Stimulated activated CD4-positive, alpha-beta T cell treated with anti-CD3 and anti-CD28 coated beads, Interleukin-4, amount 100 ng/mL, for 1 hour (primary cell): ENCODE data around the gene GGCT.
"Not testable (repeated sequence)": the region's sequence is repeated elsewhere in the genome, so short reads cannot be mapped to it uniquely, and the experiment has no call there.

Experiments used
- DNase-seq: peaks from one replicate; pipeline ENCODE4 v3.0.0-alpha.2; 2020

The GGCT gene

DNA sequence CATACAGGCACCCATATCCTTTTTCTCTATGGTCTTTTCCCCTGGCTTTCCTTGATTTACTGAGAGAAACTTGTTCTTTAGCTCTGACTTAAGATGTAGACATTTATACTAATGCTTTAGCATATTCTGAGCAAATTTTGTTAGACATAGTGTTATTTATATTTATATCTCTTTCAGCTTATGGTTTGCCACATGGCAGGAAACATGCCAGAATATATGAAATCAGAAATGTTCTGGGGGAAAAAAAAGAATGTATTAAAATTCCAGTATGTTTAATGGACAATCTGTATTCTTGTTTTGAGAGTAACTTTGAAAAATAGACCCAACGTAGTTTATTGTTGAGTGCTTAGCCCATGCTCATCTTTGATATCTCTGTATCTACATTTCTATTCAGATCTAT is 10.1 kb upstream of the GGCT start:
- no peak for DNase-seq

DNA sequence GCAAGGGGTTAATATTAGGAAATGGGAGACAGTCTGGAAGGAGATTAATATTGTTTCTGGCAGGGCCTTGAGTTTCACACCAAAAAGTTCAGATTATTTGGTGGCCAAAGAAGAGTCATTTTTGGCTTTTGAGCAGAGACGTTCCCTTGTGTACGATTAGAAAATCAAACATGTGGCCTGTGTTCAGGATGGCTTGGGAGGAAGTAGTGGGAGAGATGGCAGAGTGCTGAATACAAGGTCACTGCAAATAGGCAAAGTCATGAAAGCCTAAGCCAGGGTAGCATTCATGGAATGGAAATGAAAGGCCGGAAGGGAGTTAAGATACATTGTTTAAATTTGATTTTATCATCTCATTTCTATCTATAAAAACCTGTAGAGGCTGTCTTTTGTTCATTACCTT is 9.5 kb upstream of the GGCT start:
- DNase-seq, result no peak

DNA sequence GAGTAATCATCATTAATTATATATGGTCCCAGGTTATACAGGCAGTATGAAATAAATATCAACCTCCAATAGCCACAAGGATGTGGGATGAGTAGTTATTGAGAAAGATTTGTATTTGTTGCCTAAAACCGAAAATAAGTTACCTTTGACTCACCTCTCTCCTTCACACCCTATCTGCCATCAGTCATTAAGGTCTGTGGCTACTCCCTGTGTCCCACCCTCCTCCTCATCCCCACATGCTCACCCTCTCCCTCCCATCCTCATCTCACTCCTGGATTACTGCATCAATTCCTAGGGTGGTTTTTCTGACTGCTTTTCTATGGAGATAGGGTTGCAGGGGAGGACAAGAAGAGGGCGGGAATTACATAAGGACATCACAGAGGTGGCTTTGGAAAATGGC is 9.1 kb upstream of the GGCT start:
- DNase-seq, result no peak

DNA sequence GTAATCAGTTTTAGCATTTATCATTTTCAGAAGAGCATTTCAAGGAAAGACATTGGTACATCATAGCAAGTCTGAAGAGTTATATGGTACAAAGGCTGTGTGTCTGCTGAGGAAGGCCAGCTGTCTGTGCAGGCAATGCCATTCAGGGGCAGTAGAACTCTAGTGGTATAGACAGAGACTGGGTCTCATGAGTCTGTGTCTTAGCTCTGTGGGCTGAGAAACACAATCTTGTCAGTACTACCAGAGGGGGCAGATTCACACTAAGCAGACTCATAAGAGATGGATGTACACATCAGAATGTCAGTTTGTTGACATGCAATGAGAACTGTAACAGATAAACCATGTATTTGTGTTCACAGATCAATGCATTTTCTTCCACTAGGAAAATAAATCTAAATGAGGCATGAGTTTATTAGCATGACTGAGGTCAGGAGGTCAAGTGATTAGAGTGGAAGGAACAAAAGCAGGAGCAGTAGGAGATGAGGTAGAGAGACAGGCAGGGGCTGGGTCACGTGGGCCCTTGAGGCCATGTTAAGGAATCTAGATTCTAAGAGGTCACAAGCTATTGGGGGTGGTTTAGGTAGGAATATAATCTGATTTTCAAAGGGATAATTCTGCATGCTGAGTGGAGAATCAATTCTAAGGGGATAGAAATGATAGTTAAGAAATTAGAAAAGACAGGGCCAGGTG is 7.5 kb upstream of the GGCT start:
- no peak for DNase-seq

DNA sequence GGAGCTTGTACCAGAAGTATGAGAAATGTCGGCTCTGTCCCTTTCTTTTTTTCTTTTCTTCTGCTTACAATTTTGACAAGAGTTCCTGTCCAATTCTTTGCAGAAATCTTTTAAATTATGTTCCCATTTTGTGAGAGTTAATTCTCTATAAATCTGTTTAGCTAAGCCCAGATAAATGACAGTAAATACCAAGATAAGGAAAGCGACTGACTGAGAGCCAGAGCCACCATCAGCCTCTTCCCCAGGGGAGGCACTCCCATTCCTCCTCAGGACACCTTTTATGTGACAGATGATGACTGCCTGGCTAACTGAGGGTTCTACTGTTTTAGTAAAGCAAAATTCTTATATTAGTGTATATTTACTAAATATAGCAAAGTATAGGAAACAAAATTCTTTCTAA is 6.9 kb upstream of the GGCT start:
- DNase-seq, result no peak

DNA sequence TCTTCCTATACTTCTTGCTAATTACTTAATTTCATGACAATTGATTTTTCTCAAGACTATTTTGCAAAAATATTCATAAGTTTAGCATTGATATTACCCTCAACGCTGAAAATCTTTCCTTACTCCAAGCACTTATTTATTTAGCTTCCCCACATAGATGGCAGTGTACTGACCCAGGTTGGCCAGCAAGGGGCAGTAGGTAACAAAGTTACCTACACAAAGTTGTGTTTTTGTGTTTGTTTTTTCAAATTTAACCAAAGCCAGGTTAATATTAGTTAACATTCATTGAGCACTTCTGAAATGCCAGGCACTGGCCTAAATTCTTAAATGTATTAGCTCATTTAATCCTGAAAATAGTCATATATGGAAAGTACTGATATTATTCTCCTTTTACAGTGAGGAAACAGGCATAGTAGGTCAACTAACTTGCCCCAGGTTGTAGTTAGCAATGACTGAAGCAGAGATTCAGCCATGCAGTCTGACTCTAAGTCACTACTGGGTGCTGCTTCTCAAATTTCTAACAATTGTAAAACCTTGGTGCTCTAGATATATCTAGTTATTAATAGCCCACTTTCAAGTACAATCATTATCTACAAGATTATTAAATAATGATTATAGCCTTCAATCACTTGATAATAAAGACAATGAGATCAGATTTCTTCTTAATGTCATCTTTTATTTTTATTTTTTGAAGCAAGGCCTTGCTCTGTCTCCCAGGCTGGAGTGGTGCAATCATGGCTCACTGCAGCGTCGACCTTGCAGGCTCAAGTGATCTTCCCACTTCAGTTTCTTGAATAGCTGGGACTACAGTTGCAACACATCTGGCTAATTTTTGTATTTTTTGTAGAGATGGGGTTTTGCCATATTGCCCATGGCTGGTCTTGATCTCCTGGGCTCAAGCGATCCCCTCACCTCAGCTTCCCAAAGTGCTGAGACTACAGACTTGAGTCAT is 5.8 kb upstream of the GGCT start:
- DNase-seq, result peak; percentile 17

DNA sequence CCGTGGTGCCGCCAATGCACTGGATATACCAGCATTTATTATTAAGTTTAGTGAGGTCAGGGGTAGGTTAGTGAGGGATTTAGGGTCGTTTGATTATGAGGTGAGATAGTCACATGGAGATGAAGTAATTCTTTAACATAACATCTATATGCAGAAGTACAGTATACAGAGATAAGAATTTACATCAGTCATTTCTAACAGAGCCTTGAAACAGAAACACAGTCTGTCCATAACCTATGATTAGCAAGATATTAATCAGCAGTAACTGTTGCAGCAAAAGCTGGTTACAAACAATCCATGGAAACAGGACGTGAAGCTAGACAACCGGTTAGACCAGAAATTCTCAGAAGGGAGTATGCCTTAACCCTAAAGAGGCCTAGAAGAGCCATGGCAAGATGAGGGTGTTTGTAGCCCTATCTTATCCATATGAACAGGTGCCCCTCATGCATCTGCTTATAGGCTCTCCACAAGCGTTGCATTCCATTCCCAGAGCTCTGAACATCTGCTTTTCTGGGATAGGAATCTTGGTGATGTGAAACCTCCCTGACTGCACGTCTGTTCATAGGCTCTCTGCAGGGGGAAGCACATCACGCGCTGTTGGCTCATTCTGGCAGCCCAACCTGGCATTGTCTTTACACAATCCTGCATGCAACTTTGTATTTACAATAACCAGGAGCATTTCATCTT is 4.7 kb upstream of the GGCT start:
- not testable (repeated sequence) for DNase-seq

DNA sequence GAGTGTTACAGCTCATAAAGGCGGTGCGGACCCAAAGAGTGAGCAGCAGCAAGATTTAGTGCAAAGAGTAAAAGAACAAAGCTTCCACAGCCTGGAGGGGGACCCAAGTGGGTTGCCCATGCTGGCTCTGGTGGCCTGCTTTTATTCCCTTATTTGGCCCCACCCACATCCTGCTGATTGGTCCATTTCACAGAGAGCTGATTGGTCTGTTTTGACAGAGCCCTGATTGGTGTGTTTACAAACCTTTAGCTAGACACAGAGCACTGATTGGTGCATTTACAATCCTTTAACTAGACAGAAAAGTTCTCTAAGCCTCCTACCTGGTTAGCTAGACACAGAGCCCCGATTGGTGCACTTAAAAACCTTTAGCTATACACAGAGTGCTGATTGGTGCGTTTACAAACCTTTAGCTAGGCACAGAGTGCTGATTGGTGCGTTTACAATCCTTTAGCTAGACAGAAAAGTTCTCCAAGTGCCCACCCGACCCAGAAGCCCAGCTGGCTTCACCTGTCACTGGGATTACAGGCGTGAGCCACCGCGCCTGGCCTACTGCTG is 2.8 kb upstream of the GGCT start:
- DNase-seq, result not testable (repeated sequence)

DNA sequence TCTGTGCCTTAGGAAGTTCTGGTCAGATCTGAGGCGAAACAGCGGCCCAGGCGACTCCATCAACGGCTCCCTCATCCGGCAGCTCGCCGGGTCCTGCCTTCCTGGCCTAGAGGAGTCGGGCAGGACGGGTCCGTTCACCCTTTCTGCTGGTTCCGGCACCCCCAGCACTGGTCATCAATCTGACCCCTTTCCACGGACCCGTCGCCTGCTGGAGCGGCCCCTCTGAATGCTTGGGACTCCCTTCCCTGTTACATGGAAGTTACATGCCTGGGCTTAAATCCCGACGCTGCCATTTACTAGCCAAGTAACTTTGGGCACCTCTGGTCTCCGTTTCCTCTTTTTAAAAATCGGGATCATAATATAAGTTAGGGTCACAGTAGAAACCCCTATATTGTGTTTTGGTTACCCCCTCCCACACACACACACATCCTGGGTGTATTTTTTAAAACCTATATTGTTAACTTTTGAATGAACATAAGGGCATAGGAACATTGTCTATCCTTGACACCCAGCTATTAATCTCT is 607 bp upstream of the GGCT start:
- DNase-seq, result no peak

DNA sequence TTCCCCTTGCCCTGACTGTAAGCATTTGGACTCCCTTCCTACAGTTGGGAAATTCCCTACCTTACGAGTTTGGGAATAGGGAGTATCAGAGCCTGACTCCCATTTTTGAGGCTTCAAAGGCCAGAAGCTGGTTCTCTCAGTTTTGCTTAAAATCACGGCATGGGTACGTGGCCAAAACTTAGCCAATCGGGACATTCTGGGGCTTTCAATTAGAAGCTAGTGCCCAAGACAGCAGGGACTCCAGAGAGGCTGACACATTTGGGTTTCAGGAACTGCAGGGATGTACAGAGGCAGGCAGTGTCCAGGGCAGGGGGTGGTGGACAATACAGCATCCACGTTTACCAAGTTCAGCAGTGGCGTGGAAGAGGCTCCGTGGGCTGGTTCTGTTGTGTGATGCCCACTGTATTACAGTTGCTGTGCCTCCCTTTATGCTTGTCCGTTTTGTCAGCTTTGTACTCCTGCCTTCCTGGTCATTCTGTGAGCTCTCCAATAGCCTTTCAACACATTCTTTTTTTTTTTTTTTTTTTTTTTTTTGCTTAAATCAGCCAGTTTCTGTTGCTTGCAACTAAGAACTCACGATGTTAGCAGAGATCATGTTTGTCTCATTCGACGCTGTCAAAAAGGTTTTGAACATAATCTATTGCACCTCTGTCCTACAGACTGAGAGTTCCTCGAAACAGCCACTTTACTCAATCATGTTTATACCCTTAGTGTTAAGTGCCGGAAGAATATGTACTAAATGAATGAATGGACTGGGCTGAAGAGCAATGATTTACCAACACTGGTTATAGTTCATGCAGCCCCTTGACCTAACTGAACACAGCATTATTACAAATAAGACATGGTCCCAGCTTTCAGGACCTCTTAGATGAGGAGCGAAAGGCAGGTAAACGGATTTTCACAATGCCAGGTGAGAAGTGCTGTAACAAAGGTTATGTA is 1.1 kb downstream of the GGCT start:
- no peak for DNase-seq

DNA sequence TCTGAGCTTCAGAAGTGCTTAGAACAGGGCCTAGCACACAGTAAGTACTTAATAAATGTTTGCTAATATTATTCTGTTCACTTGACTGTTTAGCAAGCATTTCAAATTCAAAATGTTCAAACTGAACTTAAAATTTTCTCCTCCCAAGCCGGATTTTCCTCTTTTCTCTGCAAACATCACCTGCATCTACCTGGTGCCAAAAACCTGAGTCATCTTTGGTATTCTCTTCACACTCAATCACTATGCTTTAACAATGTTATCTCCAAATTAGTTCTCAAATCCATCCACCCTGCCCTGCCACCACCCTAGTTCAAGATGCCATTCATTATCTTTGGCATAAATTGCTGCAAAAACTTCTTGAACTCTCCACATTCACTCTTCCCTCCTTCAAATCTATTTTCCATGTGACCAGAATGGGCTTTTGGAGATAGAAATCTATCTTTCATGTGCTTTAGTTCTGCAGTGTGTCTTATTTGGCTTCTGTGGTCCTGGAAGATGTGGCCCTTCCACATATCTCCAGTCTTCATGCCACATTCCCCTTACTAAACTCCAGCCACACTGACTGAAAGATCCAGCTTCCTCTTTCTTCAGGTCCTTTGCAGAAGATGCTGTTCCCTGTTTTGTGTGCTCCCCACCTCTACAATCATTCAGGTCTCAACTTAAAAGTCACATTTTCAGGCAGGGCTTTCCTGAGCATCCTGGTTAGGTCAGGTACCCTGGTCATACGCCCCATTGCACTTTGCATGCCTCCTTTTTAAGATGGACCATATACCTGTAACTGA is 2.0 kb downstream of the GGCT start:
- DNase-seq, result no peak

DNA sequence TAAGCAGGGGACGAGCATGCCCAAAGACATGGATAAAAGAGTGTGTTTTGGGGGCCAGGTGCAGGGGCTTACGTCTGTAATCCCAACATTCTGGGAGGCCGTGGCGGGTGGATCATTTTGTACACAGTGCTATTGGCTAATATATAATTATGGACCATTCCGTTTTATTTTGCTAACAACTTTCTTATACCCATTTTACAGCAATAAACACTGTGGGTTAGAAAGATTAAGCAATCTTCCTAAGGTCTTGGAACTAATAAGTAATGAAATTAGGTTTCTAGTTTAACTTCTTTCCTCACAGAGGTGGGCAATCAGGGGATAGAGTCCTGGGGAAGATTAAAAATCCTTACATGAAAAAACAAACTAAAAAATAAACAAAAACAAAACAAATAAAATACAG is 3.4 kb downstream of the GGCT start:
- DNase-seq, result no peak

DNA sequence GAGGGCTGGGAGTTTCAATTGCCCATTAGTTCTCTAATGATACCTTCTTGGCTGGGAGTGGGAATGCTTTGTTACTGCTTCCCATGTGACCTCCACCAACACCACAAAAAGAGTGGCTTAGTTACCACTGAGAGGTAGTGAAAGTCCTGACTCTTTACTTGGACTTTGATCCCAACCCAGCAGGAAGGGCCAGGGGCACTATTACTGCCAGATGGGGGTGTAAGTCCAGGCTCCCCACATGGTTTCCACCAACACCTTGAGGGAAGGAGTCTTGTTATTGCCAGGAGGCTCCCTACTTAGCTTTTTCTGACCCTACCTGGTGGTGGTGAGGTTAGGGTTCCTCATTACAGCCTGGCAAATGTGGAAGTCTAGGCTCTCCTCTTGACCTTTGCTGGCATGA is 11.4 kb downstream of the GGCT start:
- DNase-seq, result no peak

DNA sequence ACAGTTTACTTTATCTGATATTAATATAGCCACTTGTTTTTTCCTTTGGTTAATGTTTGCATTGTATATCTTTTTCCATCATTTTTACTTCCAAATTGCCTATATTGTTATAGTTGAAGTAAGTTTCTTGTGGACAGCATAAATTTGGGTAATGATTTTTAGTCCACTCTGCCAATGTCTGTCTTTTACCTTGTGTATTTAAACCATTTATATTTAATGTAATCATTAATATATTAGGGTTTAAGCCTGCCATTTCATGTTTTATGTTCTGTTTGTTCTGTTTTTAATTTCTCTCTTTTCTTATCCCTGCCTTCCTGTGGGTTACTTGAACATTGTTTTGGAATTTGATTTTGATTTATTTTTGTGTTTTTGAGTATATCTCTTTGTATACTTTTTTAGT is 13.2 kb downstream of the GGCT start:
- no peak for DNase-seq

DNA sequence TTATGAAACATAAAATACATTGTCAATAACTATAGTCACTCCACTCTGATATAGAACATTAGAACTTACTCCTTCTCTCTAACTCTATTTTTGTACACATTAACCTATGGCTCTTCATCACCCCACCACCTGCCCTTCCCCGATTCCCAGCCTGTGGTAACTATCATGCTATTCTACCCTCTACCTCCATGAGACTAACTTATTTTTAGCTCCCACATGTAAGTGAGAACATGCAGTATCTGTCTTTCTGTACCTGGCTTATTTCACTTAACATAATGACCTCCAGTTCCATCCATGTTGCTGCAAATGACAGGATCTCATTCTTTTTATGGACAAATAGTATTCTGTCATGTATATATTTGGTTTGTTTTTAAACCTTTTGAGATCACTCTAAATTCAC is 17.3 kb downstream of the GGCT start:
- DNase-seq, result no peak

DNA sequence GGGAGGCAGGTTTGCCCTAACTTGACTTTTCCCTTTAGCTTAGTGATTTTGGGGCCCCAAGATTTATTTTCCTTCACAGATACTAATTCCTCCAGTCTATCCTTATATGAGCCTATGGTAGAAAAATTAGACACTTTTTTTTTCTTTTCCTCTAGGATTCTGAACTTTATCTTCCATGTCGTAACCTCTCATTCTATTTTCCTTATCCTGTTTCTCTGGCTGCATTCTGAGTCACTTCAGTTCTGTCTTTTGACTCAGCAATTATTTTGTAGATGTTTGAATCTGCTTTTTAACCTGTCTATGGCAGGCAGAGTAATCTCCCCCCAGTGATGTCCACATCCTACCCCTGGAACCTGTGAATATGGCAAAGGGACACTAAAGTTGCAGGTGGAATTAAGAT is 19.0 kb downstream of the GGCT start:
- no peak for DNase-seq

DNA sequence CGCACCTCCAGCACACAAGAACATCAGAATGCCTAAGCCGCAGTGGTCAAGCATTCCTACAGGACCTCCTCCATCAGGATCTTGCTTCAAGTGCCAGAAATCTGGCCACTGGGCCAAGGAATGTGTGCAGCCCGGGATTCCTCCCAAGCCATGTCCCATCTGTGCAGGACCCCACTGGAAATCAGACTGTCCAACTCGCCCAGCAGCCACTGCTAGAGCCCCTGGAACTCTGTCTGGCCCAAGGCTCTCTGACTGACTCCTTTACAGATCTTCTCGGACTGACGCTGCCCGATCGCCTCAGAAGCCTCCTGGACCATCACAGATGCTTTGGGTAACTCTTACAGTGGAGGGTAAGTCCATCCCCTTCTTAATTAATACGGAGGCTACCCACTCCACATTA is 23.2 kb downstream of the GGCT start:
- not testable (repeated sequence) for DNase-seq

DNA sequence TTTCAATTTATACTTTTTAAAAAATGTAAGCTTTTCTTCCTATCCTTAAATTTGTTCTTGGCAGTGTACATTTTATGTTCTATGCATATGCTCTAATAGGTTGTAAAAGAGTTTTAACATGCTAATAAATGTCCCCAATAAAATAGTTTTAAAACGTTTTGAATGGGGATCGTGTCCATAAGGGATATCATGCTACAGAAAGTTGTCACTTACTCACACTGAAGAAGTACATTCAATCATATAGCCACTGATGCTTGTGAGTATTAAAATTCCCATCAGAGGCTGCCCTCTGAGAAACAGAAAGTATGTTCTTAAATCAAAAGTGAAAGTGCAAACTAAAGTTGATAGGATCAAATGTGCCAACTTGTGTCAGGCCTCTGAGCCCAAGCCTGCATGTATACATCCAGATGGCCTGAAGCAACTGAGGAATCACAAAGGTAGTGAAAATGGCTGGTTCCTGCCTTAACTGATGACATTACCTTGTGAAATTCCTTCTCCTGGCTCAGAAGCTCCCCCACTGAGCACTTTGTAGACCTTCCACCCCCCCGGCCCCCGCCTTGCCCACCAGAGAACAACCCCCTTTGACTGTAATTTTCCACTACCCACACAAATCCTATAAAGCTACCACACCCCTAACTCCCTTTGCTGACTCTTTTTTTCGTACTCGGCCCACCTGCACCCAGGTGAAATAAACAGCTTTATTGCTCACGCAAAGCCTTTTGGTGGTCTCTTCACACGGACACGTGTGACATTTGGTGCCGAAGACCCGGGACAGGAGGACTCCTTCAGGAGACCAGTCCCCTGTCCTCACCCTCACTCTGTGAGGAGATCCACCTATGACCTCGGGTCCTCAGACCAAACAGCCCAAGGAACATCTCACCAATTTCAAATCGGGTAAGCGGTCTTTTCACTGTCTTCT is 25.2 kb downstream of the GGCT start:
- DNase-seq, result peak; percentile 11

DNA sequence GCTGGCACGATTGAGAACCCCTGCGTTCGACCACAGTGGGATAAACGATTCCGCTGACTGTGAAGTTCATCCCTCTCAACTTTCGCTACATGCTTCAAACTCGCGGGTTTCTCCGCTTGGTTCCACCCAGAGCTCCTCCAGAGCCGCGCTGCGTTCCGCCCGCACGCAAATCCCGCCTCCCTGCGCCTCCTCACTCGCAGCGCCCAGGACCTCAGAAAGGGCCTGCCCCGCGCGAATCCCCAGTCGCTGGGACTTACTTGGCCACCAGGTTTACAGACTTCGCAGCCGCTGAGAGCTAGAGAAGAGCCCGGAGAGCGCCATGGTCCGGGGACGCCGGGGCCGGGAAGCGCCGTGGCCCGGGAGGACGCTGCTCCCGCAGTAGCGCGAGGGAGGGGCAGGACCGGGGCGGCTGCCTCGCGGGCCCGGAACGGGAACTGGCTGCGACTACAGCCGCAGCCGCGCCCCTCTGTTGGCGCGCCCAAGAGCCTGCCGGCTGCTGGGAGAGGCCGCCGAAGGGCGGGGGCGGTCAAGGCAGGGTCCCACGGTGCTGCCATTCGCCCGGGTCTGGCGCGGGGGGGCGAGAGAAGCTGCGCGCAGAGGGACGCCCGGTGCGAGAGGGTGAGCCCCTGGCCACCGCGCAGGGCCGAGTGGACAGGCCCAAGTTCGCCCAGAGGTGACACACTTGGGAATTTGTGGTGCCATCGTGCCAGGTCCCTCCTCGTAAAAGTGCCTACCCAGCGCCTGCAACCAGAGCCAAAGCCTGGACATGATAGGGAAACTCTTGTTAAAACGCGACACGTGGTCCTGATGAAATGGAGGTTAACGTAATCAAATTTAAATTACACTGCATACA is 26.1 kb downstream of the GGCT start, which contains the start of gene NOD1:
TSS of gene NOD1 (minus strand) at position 436 of the 853 bp plus-strand sequence. CDS start 21,863 bp downstream, outside the sequence.
- DNase-seq, result peak; percentile 68
